H1 (cell line): ENCODE measurements around the gene SLC35E1.

ENCODE experiments used
- ATF3 ChIP-seq: IDR thresholded peaks from 2 replicates; pipeline ENCODE4 v1.6.1; 2011; ENCODE audit warnings: low read depth, mild to moderate bottlenecking, low read length; ENCODE audit not compliant: insufficient read depth
- BRCA1 ChIP-seq: IDR thresholded peaks from 2 replicates; pipeline ENCODE4 v1.6.1; 2012; ENCODE audit warnings: low read depth, low read length, improper control_type of control experiment
- CBX5 ChIP-seq: fragments of 300-800, 300-1000 bp; sonication (generic); IDR thresholded peaks from 2 replicates; pipeline ENCODE4 v1.7.1; 2016; ENCODE audit warnings: antibody characterized with exemption, low read length, low read depth
- CEBPB ChIP-seq: IDR thresholded peaks from 2 replicates; pipeline ENCODE4 v1.6.1; 2012; ENCODE audit warnings: low read depth, low read length
- CTCF ChIP-seq, 3 experiments: IDR thresholded peaks; 1 replicate in 2 of 3; 2 replicates in 1 of 3; pipeline versions ENCODE4 v1.5.1 to v1.6.1; 2011; ENCODE audit warnings: low read length in 3 of 3, mild to moderate bottlenecking in 3 of 3, inconsistent platforms in 2 of 3, low read depth in 1 of 3, moderate library complexity in 1 of 3; ENCODE audit not compliant: insufficient read depth in 1 of 3; ENCODE audit errors: control extremely low read depth in 1 of 3
- EZH2 ChIP-seq: fragments of 200-600 bp; sonication (generic); IDR thresholded peaks from 2 replicates; pipeline ENCODE4 v1.7.1; 2012; ENCODE audit warnings: low read depth, mild to moderate bottlenecking, moderate library complexity, low read length, inconsistent platforms; ENCODE audit not compliant: severe bottlenecking
- JUND ChIP-seq: IDR thresholded peaks from 2 replicates; pipeline ENCODE4 v1.6.1; 2011; ENCODE audit warnings: mild to moderate bottlenecking, improper control_type of control experiment, low read length
- KDM5A ChIP-seq: fragments of 200-600 bp; IDR thresholded peaks from 2 replicates; pipeline ENCODE4 v1.7.1; 2012; ENCODE audit warnings: mild to moderate bottlenecking, low read length, inconsistent platforms, mixed read lengths
- PHF8 ChIP-seq: fragments of 200-600 bp; sonication (generic); conservative IDR thresholded peaks from 2 replicates; pipeline ENCODE4 v1.7.1; 2012; ENCODE audit warnings: low read depth, mild to moderate bottlenecking, inconsistent platforms, low read length, moderate library complexity
- POLR2A ChIP-seq, 2 experiments: IDR thresholded peaks; 1 replicate in 1 of 2; 2 replicates in 1 of 2; pipeline ENCODE4 v1.6.1; 2011; ENCODE audit warnings: low read depth in 2 of 2, low read length in 2 of 2, mild to moderate bottlenecking in 2 of 2; ENCODE audit errors: control extremely low read depth in 1 of 2
- POLR2AphosphoS5 ChIP-seq: IDR thresholded peaks from 2 replicates; pipeline ENCODE4 v1.6.1; 2011; ENCODE audit warnings: low read depth, low read length
- SIN3A ChIP-seq, 2 experiments: IDR thresholded peaks in 1 of 2; conservative IDR thresholded peaks in 1 of 2; 2 replicates each; pipeline ENCODE4 v1.6.1; 2011 to 2012; ENCODE audit warnings: low read length in 2 of 2, improper control_type of control experiment in 1 of 2, low read depth in 1 of 2, mild to moderate bottlenecking in 1 of 2
- TAF1 ChIP-seq: IDR thresholded peaks from 2 replicates; pipeline ENCODE4 v1.6.1; 2011; ENCODE audit warnings: mild to moderate bottlenecking, low read depth, low read length
- USF2 ChIP-seq: IDR thresholded peaks from 2 replicates; pipeline ENCODE4 v1.6.1; 2011; ENCODE audit warnings: low read length, improper control_type of control experiment

DNA sequence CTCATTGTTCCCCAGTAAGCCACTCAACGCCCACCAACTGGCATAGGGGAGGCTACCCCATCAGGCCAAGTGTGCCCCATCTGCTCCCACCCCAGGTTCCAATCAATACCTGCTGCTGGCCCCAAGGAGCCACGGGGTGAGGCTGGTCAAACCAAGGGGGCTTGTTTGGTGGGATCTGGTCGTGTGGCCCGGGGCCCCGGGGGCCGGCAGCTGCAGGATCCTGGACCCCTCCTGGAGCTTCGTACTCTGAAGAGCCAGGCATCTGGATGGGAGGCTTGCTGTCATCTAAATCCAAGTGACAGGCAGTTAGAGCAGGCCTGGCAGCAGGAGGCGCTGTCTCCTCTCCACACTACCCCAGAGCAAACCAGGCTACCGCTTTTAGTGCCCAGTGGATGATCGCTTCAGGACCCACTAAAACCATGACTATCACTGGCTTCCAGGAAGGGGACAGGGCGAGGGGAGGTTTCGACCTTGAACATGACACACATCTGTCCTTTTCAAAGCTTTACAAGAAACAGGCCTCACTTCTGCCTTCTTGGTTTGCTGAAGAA lies 44.2 kb downstream of the SLC35E1 start:
- TF ChIP-seq POLR2A (IDR thresholded peaks at IDR 0.05; ENCODE audit: control extremely low read depth in 1 of 2, low read depth in 2 of 2, low read length in 2 of 2) (no peak), CTCF (IDR thresholded peaks at IDR 0.05; ENCODE audit: control extremely low read depth in 1 of 3, insufficient read depth in 1 of 3, low read depth in 1 of 3, low read length in 3 of 3) (peak; percentile 52 to 81 (median 80)), EZH2 (no peak), SIN3A (conservative IDR thresholded peaks at IDR 0.05 in 1 of 2, IDR thresholded peaks at IDR 0.05 in 1 of 2; ENCODE audit: low read depth in 1 of 2, low read length in 2 of 2) (peak; percentile 47 to 61; a peak in 2 of 4 replicates), PHF8 (no peak), POLR2AphosphoS5 (no peak), TAF1 (no peak), CBX5 (no peak), KDM5A (no peak), JUND (no peak), CEBPB (no peak), USF2 (no peak), BRCA1 (no peak), ATF3 (no peak)
